Vagina (tissue), 2 donors: ENCODE measurements around the gene PLPPR5. TPM values are rescaled to one million over a fixed set of nuclear protein-coding genes. Genes with fewer than 3 reads are reported as not detected.

Experiments used
- DNase-seq, 2 donors: peaks; one replicate each; pipeline ENCODE4 v3.0.0-alpha.2; 2017; ENCODE audit errors: extremely low spot score in 2 of 2
- H3K27ac ChIP-seq: fragments of 200-600 bp; sonication (generic); one replicate; pipeline ENCODE4 v1.5.1; 2019
- H3K27me3 ChIP-seq: fragments of 200-600 bp; sonication (generic); one replicate; pipeline ENCODE4 v1.5.1; 2019
- H3K36me3 ChIP-seq, 2 donors: fragments of 200-600 bp; sonication (generic); one replicate each; pipeline ENCODE4 v1.5.1; 2017 to 2019
- H3K4me1 ChIP-seq: fragments of 200-600 bp; sonication (generic); one replicate; pipeline ENCODE4 v1.5.1; 2019
- H3K4me3 ChIP-seq, 2 donors: fragments of 200-600 bp; sonication (generic); 1 replicate in 1 of 2; 2 replicates in 1 of 2; pipeline ENCODE4 v1.5.1; 2016 to 2019
- H3K9me3 ChIP-seq: fragments of 200-600 bp; sonication (generic); one replicate; pipeline ENCODE4 v1.5.1; 2019
- POLR2A ChIP-seq, 2 donors: fragments of 450-650 bp; IDR thresholded peaks; one replicate each; pipeline ENCODE4 v1.6.1; 2017; ENCODE audit warnings: antibody characterized with exemption in 2 of 2, mild to moderate bottlenecking in 2 of 2, moderate library complexity in 2 of 2
- POLR2AphosphoS5 ChIP-seq, 2 donors: sonication (generic); formaldehyde crosslinking; IDR thresholded peaks; one replicate each; pipeline ENCODE4 v1.9.0; 2017; ENCODE audit warnings: antibody characterized with exemption in 2 of 2, mild to moderate bottlenecking in 2 of 2, low read depth in 1 of 2; ENCODE audit not compliant: insufficient read depth in 1 of 2
- intact Hi-C: fragments of 100-400 bp; cut with DNase I; formaldehyde crosslinking; loops from one replicate; pipeline ENCODE4 v1.15.1; 2023
- total RNA-seq: library from RNA; depleted of rRNA; stranded (reverse); fragments of >200 nt; gene quantifications from one replicate; pipeline ENCODE4 v1.2.3, GENCODE V29; 2016
- TF ChIP-seq, protein P1 (sequence below), 3 experiments: fragments of 450-650 bp in 2 of 3; fragments of 200-600 bp in 1 of 3; sonication (generic) in 1 of 3; IDR thresholded peaks; one replicate each; pipeline ENCODE4 v1.5.1; 2017 to 2019; ENCODE audit warnings: antibody characterized with exemption in 3 of 3, mild to moderate bottlenecking in 2 of 3, moderate library complexity in 2 of 3

PLPPR5 gene
- total RNA-seq, 1 donor from 2014 or later: not detected

DNA sequence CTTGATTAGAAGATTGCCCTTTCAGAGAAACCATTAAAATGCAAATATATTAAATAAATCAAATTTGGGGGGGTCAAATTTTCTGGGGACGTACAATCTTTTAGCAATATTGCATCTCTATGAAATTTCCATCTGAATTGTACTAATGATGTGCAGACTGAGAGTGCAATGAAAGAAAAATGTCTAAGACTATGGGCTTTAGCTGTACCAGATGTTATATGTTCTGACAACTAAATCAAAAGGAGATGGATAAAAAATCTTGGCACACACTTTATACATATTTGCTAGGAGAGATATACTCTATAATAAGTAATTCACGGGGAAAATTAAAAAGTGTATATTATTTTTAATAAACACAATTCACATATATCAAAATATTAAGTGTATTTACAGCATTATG, 13.0 kb upstream of the PLPPR5 start:
- TF ChIP-seq, protein P1, sequence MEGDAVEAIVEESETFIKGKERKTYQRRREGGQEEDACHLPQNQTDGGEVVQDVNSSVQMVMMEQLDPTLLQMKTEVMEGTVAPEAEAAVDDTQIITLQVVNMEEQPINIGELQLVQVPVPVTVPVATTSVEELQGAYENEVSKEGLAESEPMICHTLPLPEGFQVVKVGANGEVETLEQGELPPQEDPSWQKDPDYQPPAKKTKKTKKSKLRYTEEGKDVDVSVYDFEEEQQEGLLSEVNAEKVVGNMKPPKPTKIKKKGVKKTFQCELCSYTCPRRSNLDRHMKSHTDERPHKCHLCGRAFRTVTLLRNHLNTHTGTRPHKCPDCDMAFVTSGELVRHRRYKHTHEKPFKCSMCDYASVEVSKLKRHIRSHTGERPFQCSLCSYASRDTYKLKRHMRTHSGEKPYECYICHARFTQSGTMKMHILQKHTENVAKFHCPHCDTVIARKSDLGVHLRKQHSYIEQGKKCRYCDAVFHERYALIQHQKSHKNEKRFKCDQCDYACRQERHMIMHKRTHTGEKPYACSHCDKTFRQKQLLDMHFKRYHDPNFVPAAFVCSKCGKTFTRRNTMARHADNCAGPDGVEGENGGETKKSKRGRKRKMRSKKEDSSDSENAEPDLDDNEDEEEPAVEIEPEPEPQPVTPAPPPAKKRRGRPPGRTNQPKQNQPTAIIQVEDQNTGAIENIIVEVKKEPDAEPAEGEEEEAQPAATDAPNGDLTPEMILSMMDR (IDR thresholded peaks at IDR 0.05): no peak
- TF ChIP-seq POLR2AphosphoS5 (IDR thresholded peaks at IDR 0.05; ENCODE audit: insufficient read depth in 1 of 2, low read depth in 1 of 2) (no peak), POLR2A (IDR thresholded peaks at IDR 0.05) (no peak)
- no peaks in the 10 kb centered on the region for H3K36me3 ChIP-seq
- DNase-seq: no peak
- no peaks in the 10 kb centered on the region for H3K9me3 ChIP-seq
- H3K27me3 ChIP-seq: no peaks in the 10 kb centered on the region
- no peak overlapping the region for H3K4me3 ChIP-seq
- no peaks in the 10 kb centered on the region for H3K4me1 ChIP-seq
- intact Hi-C loops: no loop called here
- H3K27ac ChIP-seq: no peak overlapping the region

DNA sequence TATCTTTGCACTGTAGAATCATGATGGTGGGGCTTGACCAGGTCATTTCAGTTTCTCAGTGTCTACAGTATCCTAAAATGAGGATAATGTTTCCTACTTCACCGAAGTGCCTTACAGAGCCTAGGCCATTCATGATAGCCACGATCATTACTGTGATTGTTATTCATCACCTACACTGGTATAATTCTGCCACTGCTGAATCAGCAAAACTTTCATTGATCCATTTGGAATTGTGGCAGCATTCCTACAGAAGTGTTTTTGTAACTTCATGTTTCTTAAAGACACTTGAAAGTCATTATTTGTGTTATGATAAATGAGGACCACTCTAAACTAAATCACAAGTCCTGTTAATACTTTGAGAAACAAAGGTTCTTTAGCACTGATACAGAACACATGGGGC, 6.0 kb upstream of the PLPPR5 start:
- H3K4me3 ChIP-seq: no peak overlapping the region
- H3K27me3 ChIP-seq: no peaks in the 10 kb centered on the region
- intact Hi-C loops: no loop called here
- H3K4me1 ChIP-seq: no peaks in the 10 kb centered on the region
- H3K27ac ChIP-seq: no peak overlapping the region
- TF ChIP-seq POLR2AphosphoS5 (IDR thresholded peaks at IDR 0.05; ENCODE audit: insufficient read depth in 1 of 2, low read depth in 1 of 2) (no peak), POLR2A (IDR thresholded peaks at IDR 0.05) (no peak)
- TF ChIP-seq, protein P1 (IDR thresholded peaks at IDR 0.05): no peak
- no peak for DNase-seq
- H3K36me3 ChIP-seq: no peaks in the 10 kb centered on the region
- no peaks in the 10 kb centered on the region for H3K9me3 ChIP-seq

DNA sequence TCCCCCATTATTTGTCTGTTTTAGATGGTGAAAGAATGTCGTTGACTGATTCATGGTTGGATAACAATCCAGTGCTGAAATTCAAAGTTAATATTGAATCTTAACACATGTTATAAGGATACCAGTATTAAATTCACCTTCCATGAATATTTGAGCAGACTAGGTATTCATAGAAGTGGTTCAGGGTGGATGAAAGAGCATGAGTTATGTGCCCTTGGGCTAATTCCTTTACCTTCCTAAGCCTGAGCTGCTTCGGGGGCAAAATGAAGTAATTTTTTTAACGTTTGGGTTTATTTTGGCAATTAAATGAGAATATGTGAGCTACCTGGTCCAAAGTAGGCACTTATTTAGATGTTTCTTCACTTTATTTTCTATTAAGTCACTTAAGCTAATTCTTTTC, 2.7 kb upstream of the PLPPR5 start:
- intact Hi-C loops: no loop called here
- Histone ChIP-seq H3K27ac (no peak overlapping the region), H3K9me3 (no peaks in the 10 kb centered on the region), H3K27me3 (no peaks in the 10 kb centered on the region), H3K36me3 (no peaks in the 10 kb centered on the region), H3K4me3 (no peak overlapping the region), H3K4me1 (peaks cover 12% of the 10 kb centered on the region)
- no peak for TF ChIP-seq POLR2AphosphoS5 (IDR thresholded peaks at IDR 0.05; ENCODE audit: insufficient read depth in 1 of 2, low read depth in 1 of 2)
- no peak for DNase-seq

DNA sequence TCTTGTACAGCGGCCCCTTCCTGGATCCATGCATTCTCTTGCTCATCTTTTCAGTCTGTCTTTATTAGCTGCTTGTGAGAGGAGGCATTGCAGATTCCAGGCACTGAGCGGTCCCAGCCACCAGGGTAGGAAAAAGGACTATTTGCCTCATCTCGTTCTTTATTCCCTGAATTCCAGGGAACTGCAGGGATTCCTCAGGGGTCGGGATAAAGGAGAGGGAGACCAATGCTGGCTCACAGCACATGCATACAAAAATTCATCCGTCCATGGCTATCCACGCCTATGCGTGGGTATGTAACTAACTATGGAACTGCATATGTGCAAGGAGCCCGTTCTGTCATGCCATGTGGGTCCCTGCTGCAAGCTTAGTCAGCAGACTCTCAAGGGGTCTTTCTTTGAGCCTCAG, 879 bp upstream of the PLPPR5 start:
- Histone ChIP-seq H3K27me3 (no peaks in the 10 kb centered on the region), H3K4me1 (peaks cover 12% of the 10 kb centered on the region), H3K36me3 (no peaks in the 10 kb centered on the region), H3K4me3 (no peak overlapping the region), H3K27ac (no peak overlapping the region), H3K9me3 (no peaks in the 10 kb centered on the region)
- DNase-seq: no peak
- intact Hi-C loops: no loop called here
- TF ChIP-seq, protein P1 (IDR thresholded peaks at IDR 0.05): no peak
- TF ChIP-seq POLR2AphosphoS5 (IDR thresholded peaks at IDR 0.05; ENCODE audit: insufficient read depth in 1 of 2, low read depth in 1 of 2): no peak
- no peak for TF ChIP-seq POLR2A (IDR thresholded peaks at IDR 0.05)

DNA sequence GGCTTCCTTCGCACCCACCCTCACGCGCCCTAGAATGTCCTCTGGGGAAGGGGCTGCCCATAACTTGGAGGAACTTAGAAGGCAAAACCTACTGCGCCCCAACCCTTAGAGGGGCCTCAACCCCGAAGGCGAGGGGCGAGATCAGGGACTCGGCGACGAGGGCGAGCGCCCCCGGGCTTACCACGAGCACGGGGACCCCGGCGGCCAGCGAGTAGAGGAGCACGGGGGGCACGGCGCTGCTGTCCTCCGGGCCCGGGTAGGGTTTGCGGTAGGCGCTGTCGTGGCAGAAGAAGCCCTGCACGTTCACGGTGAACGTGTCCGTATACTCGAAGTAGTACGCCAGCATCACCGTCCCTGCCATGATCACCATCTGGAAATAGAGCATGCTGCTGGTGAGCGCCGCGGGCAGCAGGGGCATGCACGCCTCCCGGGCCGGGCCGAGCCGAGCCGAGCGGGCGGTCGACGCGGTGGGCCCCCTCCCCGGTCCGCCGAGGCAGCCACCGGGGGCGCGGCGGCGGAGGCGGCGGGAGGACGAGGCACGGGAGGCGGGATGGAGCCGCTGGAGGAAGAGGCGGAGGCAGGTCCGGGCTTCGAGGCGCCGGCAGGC, 304 bp downstream of the PLPPR5 start:
- Histone ChIP-seq H3K9me3 (no peaks in the 10 kb centered on the region), H3K4me3 (peak overlapping the region; percentile 24 to 45), H3K36me3 (no peaks in the 10 kb centered on the region), H3K4me1 (peaks cover 12% of the 10 kb centered on the region), H3K27me3 (no peaks in the 10 kb centered on the region), H3K27ac (no peak overlapping the region)
- TF ChIP-seq POLR2AphosphoS5 (IDR thresholded peaks at IDR 0.05; ENCODE audit: insufficient read depth in 1 of 2, low read depth in 1 of 2) (no peak), POLR2A (IDR thresholded peaks at IDR 0.05) (no peak)
- TF ChIP-seq, protein P1 (IDR thresholded peaks at IDR 0.05): no peak
- intact Hi-C loops: no loop called here
- no peak for DNase-seq
